OCI-LY7 (cell line): ENCODE measurements around the gene DELE1. TPM values are rescaled to one million over a fixed set of nuclear protein-coding genes. Genes with fewer than 3 reads are reported as not detected.
A peak's percentile ranks its signal among the peaks of the same experiment; 100 is the strongest.

Source experiments
- BruUV-seq: library from RNA; stranded (reverse); fragments of 400-500 nt; replicated peaks from 2 replicates; lab custom pipeline; 2021; lab: Mats Ljungman, UMichigan
- CTCF ChIA-PET: fragments of 300-600 bp; sonication (Branson Sonifier 250); formaldehyde crosslinking; loops from one replicate; lab custom pipeline; 2022; ENCODE audit warnings: antibody characterized with exemption; ENCODE audit not compliant: unreplicated experiment; lab: Charles Lee
- POLR2A ChIA-PET: fragments of 300-600 bp; sonication (Branson Sonifier 250); formaldehyde crosslinking; loops from one replicate; lab custom pipeline; 2022; ENCODE audit warnings: antibody characterized with exemption; lab: Charles Lee
- DNase-seq: peaks from one replicate; pipeline ENCODE4 v3.0.0-alpha.2; 2015; ENCODE audit warnings: low spot score
- H2AFZ ChIP-seq: fragments of 200-600 bp; sonication (generic), shearing (Covaris generic); 2 replicates; pipeline ENCODE4 v1.6.1; 2014; ENCODE audit warnings: mild to moderate bottlenecking, antibody characterized with exemption, low read length, moderate library complexity
- H3K27ac ChIP-seq: fragments of 200-600 bp; sonication (generic); 2 replicates; pipeline ENCODE4 v1.5.1; 2014; ENCODE audit warnings: mixed run types, low read depth, mild to moderate bottlenecking, moderate library complexity, low read length, inconsistent platforms; ENCODE audit not compliant: poor library complexity, severe bottlenecking
- H3K36me3 ChIP-seq: fragments of 200-600 bp; sonication (generic); 2 replicates; pipeline ENCODE4 v1.6.1; 2014; ENCODE audit warnings: mild to moderate bottlenecking, antibody characterized with exemption, low read length, moderate library complexity, mixed read lengths; ENCODE audit not compliant: insufficient read depth
- H3K4me1 ChIP-seq: fragments of 200-600 bp; sonication (generic); 2 replicates; pipeline ENCODE4 v1.5.1; 2014; ENCODE audit warnings: mild to moderate bottlenecking, low read length; ENCODE audit not compliant: insufficient read depth, poor library complexity, severe bottlenecking
- H3K4me2 ChIP-seq: fragments of 200-600 bp; sonication (generic); 2 replicates; pipeline ENCODE4 v1.6.1; 2014; ENCODE audit warnings: mild to moderate bottlenecking, low read length
- H3K4me3 ChIP-seq: fragments of 200-600 bp; sonication (generic); 2 replicates; pipeline ENCODE4 v1.5.1; 2014; ENCODE audit warnings: mild to moderate bottlenecking, low read depth, low read length; ENCODE audit not compliant: poor library complexity, severe bottlenecking
- H3K79me2 ChIP-seq: fragments of 200-600 bp; sonication (generic); 2 replicates; pipeline ENCODE4 v1.6.1; 2016; ENCODE audit warnings: low read depth, mild to moderate bottlenecking, low read length, moderate library complexity, mixed read lengths; ENCODE audit not compliant: insufficient read depth
- H3K9me2 ChIP-seq: fragments of 200-600 bp; sonication (generic); 2 replicates; pipeline ENCODE4 v1.6.1; 2016; ENCODE audit warnings: mild to moderate bottlenecking, low read length, mixed read lengths; ENCODE audit not compliant: insufficient read depth
- H3K9me3 ChIP-seq: fragments of 200-600 bp; sonication (generic); 2 replicates; pipeline ENCODE4 v1.6.1; 2014; ENCODE audit warnings: mild to moderate bottlenecking, mixed run types, low read length, mixed read lengths
- H4K20me1 ChIP-seq: fragments of 200-600 bp; sonication (generic); 2 replicates; pipeline ENCODE4 v1.6.1; 2014; ENCODE audit warnings: mild to moderate bottlenecking, antibody characterized with exemption, low read length, moderate library complexity, mixed read lengths; ENCODE audit not compliant: insufficient read depth
- CTCF ChIP-seq: fragments of 200-600 bp; sonication (generic); conservative IDR thresholded peaks from 2 replicates; pipeline ENCODE4 v1.5.1; 2014; ENCODE audit warnings: mild to moderate bottlenecking, antibody characterized with exemption, low read length, moderate library complexity, mixed read lengths
- EZH2phosphoT487 ChIP-seq: fragments of 200-600 bp; sonication (generic); IDR thresholded peaks from 2 replicates; pipeline ENCODE4 v1.6.1; 2018; ENCODE audit warnings: low read depth, borderline replicate concordance, mild to moderate bottlenecking, mixed run types, antibody characterized with exemption, low read length, moderate library complexity, mixed read lengths
- intact Hi-C: fragments of 100-400 bp; cut with micrococcal nuclease; formaldehyde crosslinking; loops from one replicate; pipeline ENCODE4 v1.10.0; 2022; ENCODE audit not compliant: unreplicated experiment
- total RNA-seq, 2 experiments: library from RNA; depleted of rRNA in 1 of 2; stranded (reverse); fragments of >200 nt in 1 of 2; shearing (Covaris generic) in 1 of 2; gene quantifications; 2 replicates each; pipeline ENCODE4 v1.2.3, GENCODE V29; 2014 to 2022

DELE1 gene
- total RNA-seq, 2 experiments from 2014 or later = 78.5 to 81.2 TPM

- Histone ChIP-seq H3K9me2 (no peaks in the 10 kb centered on the region), H3K79me2 (no peaks in the 10 kb centered on the region), H3K4me1 (no peaks in the 10 kb centered on the region), H3K4me3 (no peak overlapping the region), H3K4me2 (no peak overlapping the region), H3K9me3 (no peaks in the 10 kb centered on the region), H4K20me1 (no peaks in the 10 kb centered on the region), H3K27ac (no peak overlapping the region), H2AFZ (no peak overlapping the region), H3K36me3 (peaks cover 98% of the 10 kb centered on the region)
- TF ChIP-seq CTCF (no peak), EZH2phosphoT487 (no peak)
- intact Hi-C loops = no loop called here
- BruUV-seq = TSS peak; percentile 4
- no peak for DNase-seq
- CTCF ChIA-PET = no interaction called here
- POLR2A ChIA-PET = no interaction called here
Measured at GRCh38 chr5:141982626-141983025, 59.0 kb downstream of the DELE1 start.

- Histone ChIP-seq H3K79me2 (no peaks in the 10 kb centered on the region), H3K27ac (no peak overlapping the region), H3K9me3 (no peaks in the 10 kb centered on the region), H3K36me3 (peaks cover 89% of the 10 kb centered on the region), H3K9me2 (no peaks in the 10 kb centered on the region), H4K20me1 (no peaks in the 10 kb centered on the region), H3K4me2 (no peak overlapping the region), H3K4me3 (no peak overlapping the region), H3K4me1 (no peaks in the 10 kb centered on the region), H2AFZ (no peak overlapping the region)
- no peak for DNase-seq
- ChIA-PET POLR2A (interaction anchor here (0.6 to 1.4 kb wide), 5 partner anchors 8 to 107 kb away, joined by 3 to 7 read pairs (median 5); partner anchors contain the start of gene RNF14), CTCF (no interaction called here)
- BruUV-seq = no TSS peak
- TF ChIP-seq CTCF (no peak), EZH2phosphoT487 (no peak)
- intact Hi-C loops = no loop called here
Measured at GRCh38 chr5:141986072-141986471, 62.4 kb downstream of the DELE1 start.

- no peak for DNase-seq
- peaks cover 88% of the 10 kb centered on the region for H3K36me3 ChIP-seq
- no peak overlapping the region for H3K4me2 ChIP-seq
- no peak overlapping the region for H3K27ac ChIP-seq
- TF ChIP-seq CTCF (no peak), EZH2phosphoT487 (no peak)
- ChIA-PET POLR2A (interaction anchor here (0.7 to 2.5 kb wide), 7 partner anchors 8 to 148 kb away, joined by 3 to 11 read pairs (median 4); partner anchors contain the start of gene RNF14), CTCF (interaction anchor here (1.2 kb wide), 1 partner anchor 29 kb away, joined by 3 read pairs; no protein-coding TSS in a partner anchor)
- H3K79me2 ChIP-seq = peaks cover 4% of the 10 kb centered on the region; the same call in 1 of the 2 replicates
- H3K9me2 ChIP-seq = no peaks in the 10 kb centered on the region
- no TSS peak for BruUV-seq
- no peak overlapping the region for H2AFZ ChIP-seq
- no peaks in the 10 kb centered on the region for H3K9me3 ChIP-seq
- no peaks in the 10 kb centered on the region for H3K4me1 ChIP-seq
- no peak overlapping the region for H3K4me3 ChIP-seq
- H4K20me1 ChIP-seq = no peaks in the 10 kb centered on the region
- intact Hi-C loops = loop anchor here (5.0 kb wide), 1 partner anchor 153 kb away; no protein-coding TSS in a partner anchor
Measured at GRCh38 chr5:141989720-141990119, 66.0 kb downstream of the DELE1 start.
